ENCODE measurements around the gene DENND1A.

Gene DENND1A

GRCh38 chr9:123378025-123378424, 551.9 kb downstream of the DENND1A start:
- Histone ChIP-seq H3K79me2 (no peaks in the 10 kb centered on the region), H3K9ac (no peak overlapping the region), H3K36me3 (ENCODE audit: control insufficient read depth, insufficient read depth, low read length) (no peaks in the 10 kb centered on the region), H2AFZ (no peak overlapping the region), H3K4me1 (no peaks in the 10 kb centered on the region), H3K9me3 (ENCODE audit: control insufficient read depth, low read length) (no peaks in the 10 kb centered on the region), H3K4me3 (ENCODE audit: low read depth, low read length) (no peak overlapping the region), H3K27me3 (ENCODE audit: control insufficient read depth, insufficient read depth, low read length) (no peaks in the 10 kb centered on the region), H3K4me2 (ENCODE audit: low read length) (no peak overlapping the region), H3K27ac (no peak overlapping the region)
- TF ChIP-seq CTCF (IDR thresholded peaks at IDR 0.05): no peak

GRCh38 chr9:123377211-123377971, 552.5 kb downstream of the DENND1A start:
- Histone ChIP-seq H3K4me1 (no peaks in the 10 kb centered on the region), H3K9me3 (ENCODE audit: control insufficient read depth, low read length) (no peaks in the 10 kb centered on the region), H2AFZ (no peak overlapping the region), H3K4me3 (ENCODE audit: low read depth, low read length) (no peak overlapping the region), H3K9ac (no peak overlapping the region), H3K27ac (no peak overlapping the region), H3K79me2 (no peaks in the 10 kb centered on the region), H3K27me3 (ENCODE audit: control insufficient read depth, insufficient read depth, low read length) (no peaks in the 10 kb centered on the region), H3K36me3 (ENCODE audit: control insufficient read depth, insufficient read depth, low read length) (no peaks in the 10 kb centered on the region), H3K4me2 (ENCODE audit: low read length) (no peak overlapping the region)
- no peak for TF ChIP-seq CTCF (IDR thresholded peaks at IDR 0.05)

GRCh38 chr9:123376218-123377071, 553.5 kb downstream of the DENND1A start:
- Histone ChIP-seq H3K4me2 (ENCODE audit: low read length) (no peak overlapping the region), H3K9me3 (ENCODE audit: control insufficient read depth, low read length) (no peaks in the 10 kb centered on the region), H3K4me1 (no peaks in the 10 kb centered on the region), H3K27ac (no peak overlapping the region), H3K79me2 (no peaks in the 10 kb centered on the region), H2AFZ (no peak overlapping the region), H3K27me3 (ENCODE audit: control insufficient read depth, insufficient read depth, low read length) (no peaks in the 10 kb centered on the region), H3K9ac (no peak overlapping the region), H3K36me3 (ENCODE audit: control insufficient read depth, insufficient read depth, low read length) (no peaks in the 10 kb centered on the region), H3K4me3 (ENCODE audit: low read depth, low read length) (no peak overlapping the region)
- no peak for TF ChIP-seq CTCF (IDR thresholded peaks at IDR 0.05)

- no peak overlapping the region for H3K4me2 ChIP-seq (ENCODE audit: low read length)
- H3K4me1 ChIP-seq: no peaks in the 10 kb centered on the region
- H2AFZ ChIP-seq: no peak overlapping the region
- TF ChIP-seq CTCF (IDR thresholded peaks at IDR 0.05): no peak
- no peak overlapping the region for H3K9ac ChIP-seq
- no peaks in the 10 kb centered on the region for H3K27me3 ChIP-seq (ENCODE audit: control insufficient read depth, insufficient read depth, low read length)
- H3K9me3 ChIP-seq (ENCODE audit: control insufficient read depth, low read length): no peaks in the 10 kb centered on the region
- H3K4me3 ChIP-seq (ENCODE audit: low read depth, low read length): no peak overlapping the region
- H3K27ac ChIP-seq: no peak overlapping the region
- no peaks in the 10 kb centered on the region for H3K79me2 ChIP-seq
- no peaks in the 10 kb centered on the region for H3K36me3 ChIP-seq (ENCODE audit: control insufficient read depth, insufficient read depth, low read length)
Observed at GRCh38 chr9:123375469-123376132, 554.3 kb downstream of the DENND1A start.
